ENCODE results near the gene HOXB7.
A peak's percentile ranks its signal among the peaks of the same experiment; 100 is the strongest.

Gene HOXB7

GRCh38 chr17:48593126-48593829 lies 17.5 kb downstream of the HOXB7 start, which contains the start of gene HOXB5:
HOXB5 (minus strand) TSS chr17:48593779; CDS start chr17:48593682, 97 bp downstream.
- no peaks in the 10 kb centered on the region for H3K9me3 Mint-ChIP-seq
- peaks cover 2% of the 10 kb centered on the region for H3K36me3 Mint-ChIP-seq (ENCODE audit: low read depth)
- no peak for DNase-seq (ENCODE audit: low spot score)
- no peak within 1 kb of the TSS for H3K27ac Mint-ChIP-seq
- peak within 1 kb of the TSS; percentile 83 for H3K4me3 Mint-ChIP-seq
- peaks cover 44% of the 10 kb centered on the region for H3K4me1 Mint-ChIP-seq (ENCODE audit: low read depth)
- H3K27me3 Mint-ChIP-seq (ENCODE audit: low read depth): peaks cover 89% of the 10 kb centered on the region

- no peak for DNase-seq (ENCODE audit: low spot score)
- Mint-ChIP-seq H3K27ac (no peak overlapping the region), H3K9me3 (no peaks in the 10 kb centered on the region), H3K4me1 (ENCODE audit: low read depth) (peaks cover 41% of the 10 kb centered on the region), H3K4me3 (peak overlapping the region; percentile 83), H3K27me3 (ENCODE audit: low read depth) (peaks cover 89% of the 10 kb centered on the region), H3K36me3 (ENCODE audit: low read depth) (peaks cover 2% of the 10 kb centered on the region)
Measured at GRCh38 chr17:48592577-48592976, 18.2 kb downstream of the HOXB7 start.

GRCh38 chr17:48592057-48592514 lies 18.7 kb downstream of the HOXB7 start:
- Mint-ChIP-seq H3K27ac (no peak overlapping the region), H3K27me3 (ENCODE audit: low read depth) (peaks cover 89% of the 10 kb centered on the region), H3K4me1 (ENCODE audit: low read depth) (peaks cover 41% of the 10 kb centered on the region), H3K36me3 (ENCODE audit: low read depth) (peaks cover 2% of the 10 kb centered on the region), H3K9me3 (no peaks in the 10 kb centered on the region), H3K4me3 (peak overlapping the region; percentile 28)
- DNase-seq (ENCODE audit: low spot score): no peak

GRCh38 chr17:48591255-48592056 lies 19.4 kb downstream of the HOXB7 start:
- Mint-ChIP-seq H3K36me3 (ENCODE audit: low read depth) (peaks cover 2% of the 10 kb centered on the region), H3K4me1 (ENCODE audit: low read depth) (peaks cover 39% of the 10 kb centered on the region), H3K27ac (no peak overlapping the region), H3K9me3 (no peaks in the 10 kb centered on the region), H3K4me3 (no peak overlapping the region), H3K27me3 (ENCODE audit: low read depth) (peaks cover 89% of the 10 kb centered on the region)
- no peak for DNase-seq (ENCODE audit: low spot score)

GRCh38 chr17:48590607-48591161 lies 20.1 kb downstream of the HOXB7 start:
- Mint-ChIP-seq H3K4me3 (no peak overlapping the region), H3K27me3 (ENCODE audit: low read depth) (peaks cover 90% of the 10 kb centered on the region), H3K36me3 (ENCODE audit: low read depth) (no peaks in the 10 kb centered on the region), H3K9me3 (no peaks in the 10 kb centered on the region), H3K4me1 (ENCODE audit: low read depth) (peaks cover 40% of the 10 kb centered on the region), H3K27ac (no peak overlapping the region)
- DNase-seq (ENCODE audit: low spot score): no peak

- peaks cover 86% of the 10 kb centered on the region for H3K27me3 Mint-ChIP-seq (ENCODE audit: low read depth)
- H3K36me3 Mint-ChIP-seq (ENCODE audit: low read depth): no peaks in the 10 kb centered on the region
- H3K4me3 Mint-ChIP-seq: no peak within 1 kb of the TSS
- no peak within 1 kb of the TSS for H3K27ac Mint-ChIP-seq
- no peaks in the 10 kb centered on the region for H3K9me3 Mint-ChIP-seq
- peaks cover 45% of the 10 kb centered on the region for H3K4me1 Mint-ChIP-seq (ENCODE audit: low read depth)
- no peak for DNase-seq (ENCODE audit: low spot score)
Measured at GRCh38 chr17:48589831-48590606, 20.8 kb downstream of the HOXB7 start, which contains the start of gene HOXB3. HOXB3 (minus strand) TSS chr17:48590241; CDS start chr17:48552474, 37,767 bp downstream.

GRCh38 chr17:48589060-48589830 lies 21.6 kb downstream of the HOXB7 start:
- Mint-ChIP-seq H3K27ac (no peak overlapping the region), H3K36me3 (ENCODE audit: low read depth) (no peaks in the 10 kb centered on the region), H3K4me3 (no peak overlapping the region), H3K4me1 (ENCODE audit: low read depth) (peaks cover 50% of the 10 kb centered on the region), H3K9me3 (no peaks in the 10 kb centered on the region), H3K27me3 (ENCODE audit: low read depth) (peaks cover 85% of the 10 kb centered on the region)
- DNase-seq (ENCODE audit: low spot score): no peak

- Mint-ChIP-seq H3K4me1 (ENCODE audit: low read depth) (peaks cover 46% of the 10 kb centered on the region), H3K36me3 (ENCODE audit: low read depth) (no peaks in the 10 kb centered on the region), H3K9me3 (no peaks in the 10 kb centered on the region), H3K4me3 (no peak overlapping the region), H3K27ac (no peak overlapping the region), H3K27me3 (ENCODE audit: low read depth) (peaks cover 85% of the 10 kb centered on the region)
- DNase-seq (ENCODE audit: low spot score): no peak
Measured at GRCh38 chr17:48588528-48588927, 22.3 kb downstream of the HOXB7 start.

- H3K4me1 Mint-ChIP-seq (ENCODE audit: low read depth): peaks cover 44% of the 10 kb centered on the region
- no peak for DNase-seq (ENCODE audit: low spot score)
- peaks cover 85% of the 10 kb centered on the region for H3K27me3 Mint-ChIP-seq (ENCODE audit: low read depth)
- H3K27ac Mint-ChIP-seq: no peak overlapping the region
- no peak overlapping the region for H3K4me3 Mint-ChIP-seq
- no peaks in the 10 kb centered on the region for H3K9me3 Mint-ChIP-seq
- H3K36me3 Mint-ChIP-seq (ENCODE audit: low read depth): no peaks in the 10 kb centered on the region
Measured at GRCh38 chr17:48588074-48588415, 22.8 kb downstream of the HOXB7 start.

- peaks cover 41% of the 10 kb centered on the region for H3K4me1 Mint-ChIP-seq (ENCODE audit: low read depth)
- no peak overlapping the region for H3K27ac Mint-ChIP-seq
- H3K27me3 Mint-ChIP-seq (ENCODE audit: low read depth): peaks cover 85% of the 10 kb centered on the region
- DNase-seq (ENCODE audit: low spot score): no peak
- H3K36me3 Mint-ChIP-seq (ENCODE audit: low read depth): no peaks in the 10 kb centered on the region
- H3K9me3 Mint-ChIP-seq: no peaks in the 10 kb centered on the region
- peak overlapping the region; percentile 35 for H3K4me3 Mint-ChIP-seq
Measured at GRCh38 chr17:48587276-48588073, 23.3 kb downstream of the HOXB7 start.

- no peaks in the 10 kb centered on the region for H3K36me3 Mint-ChIP-seq (ENCODE audit: low read depth)
- peak overlapping the region; percentile 89 for H3K4me3 Mint-ChIP-seq
- H3K9me3 Mint-ChIP-seq: no peaks in the 10 kb centered on the region
- peaks cover 43% of the 10 kb centered on the region for H3K4me1 Mint-ChIP-seq (ENCODE audit: low read depth)
- peak; percentile 43 for DNase-seq (ENCODE audit: low spot score)
- H3K27ac Mint-ChIP-seq: no peak overlapping the region
- H3K27me3 Mint-ChIP-seq (ENCODE audit: low read depth): peaks cover 84% of the 10 kb centered on the region
Measured at GRCh38 chr17:48586355-48587258, 24.2 kb downstream of the HOXB7 start.
